WTC11 (cell line): Measurements from ENCODE around the gene FGFR2.

ENCODE experiments used
- CTCF ChIP-seq: fragments of 200-600 bp; IDR thresholded peaks from 2 replicates; pipeline ENCODE4 v1.8.0; 2022; ENCODE audit warnings: antibody characterized with exemption
- E2F5 ChIP-seq: sonication (generic); formaldehyde crosslinking; IDR thresholded peaks from 2 replicates; pipeline ENCODE4 v1.8.1; 2022; ENCODE audit warnings: mild to moderate bottlenecking, moderate library complexity, missing genetic modification reagents
- JUN ChIP-seq: sonication (generic); formaldehyde crosslinking; IDR thresholded peaks from 2 replicates; pipeline ENCODE4 v1.8.0; 2023; ENCODE audit warnings: mild to moderate bottlenecking, missing genetic modification reagents

- TF ChIP-seq CTCF (no peak), JUN (CRISPR knock-in tag) (no peak), E2F5 (CRISPR knock-in tag) (no peak)
Observed at GRCh38 chr10:121553511-121554264, 44.6 kb downstream of the FGFR2 start.
